K562 (cell line): ENCODE measurements around the gene DNAL4. TPM values are rescaled to one million over a fixed set of nuclear protein-coding genes. Genes with fewer than 3 reads are reported as not detected.

Experiments used
- BCOR ChIP-seq: fragments of 450-650 bp; IDR thresholded peaks from 2 replicates; pipeline ENCODE4 v1.6.1; 2016
- CREB1 ChIP-seq, 2 experiments: sonication (generic) in 1 of 2; formaldehyde crosslinking in 1 of 2; IDR thresholded peaks; 2 replicates each; pipeline versions ENCODE4 v1.6.1 to v1.8.0; 2012 to 2022; ENCODE audit warnings: inconsistent platforms in 1 of 2, mild to moderate bottlenecking in 1 of 2, missing genetic modification reagents in 1 of 2, moderate library complexity in 1 of 2
- FIP1L1 ChIP-seq: fragments of 200-400 bp; formaldehyde crosslinking; IDR thresholded peaks from 2 replicates; pipeline ENCODE4 v1.6.1; 2018; ENCODE audit warnings: mild to moderate bottlenecking, low read depth, low read length; ENCODE audit not compliant: poor library complexity, severe bottlenecking
- FOXP1 ChIP-seq: sonication (generic); formaldehyde crosslinking; IDR thresholded peaks from 2 replicates; pipeline ENCODE4 v1.8.0; 2022; ENCODE audit warnings: mild to moderate bottlenecking, missing genetic modification reagents
- GATAD2A ChIP-seq: fragments of 450-650 bp; IDR thresholded peaks from 2 replicates; pipeline ENCODE4 v1.6.1; 2017
- HNRNPK ChIP-seq: fragments of 200-400 bp; formaldehyde crosslinking; IDR thresholded peaks from one replicate; pipeline ENCODE4 v1.6.1; 2018; ENCODE audit warnings: mild to moderate bottlenecking, low read depth, low read length; ENCODE audit not compliant: poor library complexity, severe bottlenecking
- KDM4B ChIP-seq, 2 experiments: fragments of 450-650 bp in 1 of 2; sonication (generic) in 1 of 2; IDR thresholded peaks; 2 replicates each; pipeline ENCODE4 v1.6.1; 2016 to 2017; ENCODE audit warnings: borderline replicate concordance in 2 of 2, antibody characterized with exemption in 1 of 2, low read depth in 1 of 2, mild to moderate bottlenecking in 1 of 2
- MTA3 ChIP-seq: fragments of 450-650 bp; formaldehyde crosslinking; IDR thresholded peaks from 2 replicates; pipeline ENCODE4 v1.6.1; 2017; ENCODE audit warnings: mild to moderate bottlenecking, borderline replicate concordance
- SAFB2 ChIP-seq: fragments of 200-400 bp; formaldehyde crosslinking; IDR thresholded peaks from 2 replicates; pipeline ENCODE4 v1.6.1; 2018; ENCODE audit warnings: borderline replicate concordance, low read length, low read depth, moderate library complexity; ENCODE audit not compliant: severe bottlenecking
- SIN3A ChIP-seq, 2 experiments: fragments of 150-350 bp in 1 of 2; IDR thresholded peaks; 2 replicates each; pipeline ENCODE4 v1.6.1; 2011 to 2016; ENCODE audit warnings: borderline replicate concordance in 2 of 2, low read depth in 2 of 2, low read length in 2 of 2, mild to moderate bottlenecking in 2 of 2, moderate library complexity in 2 of 2; ENCODE audit not compliant: control insufficient read depth in 1 of 2
- TARDBP ChIP-seq: fragments of 450-650 bp; IDR thresholded peaks from 2 replicates; pipeline ENCODE4 v1.6.1; 2016
- TBL1XR1 ChIP-seq, 2 experiments: IDR thresholded peaks; 2 replicates each; pipeline ENCODE4 v1.6.1; 2012; ENCODE audit warnings: improper control_type of control experiment in 2 of 2, low read length in 2 of 2, mild to moderate bottlenecking in 1 of 2
- TCFL5 ChIP-seq: fragments of 250-450 bp; sonication (Bioruptor Pico); conservative IDR thresholded peaks from 2 replicates; pipeline ENCODE4 v1.6.1; 2021; ENCODE audit warnings: mild to moderate bottlenecking, moderate library complexity, matching md5 sums
- ZNF224 ChIP-seq: sonication (generic); formaldehyde crosslinking; IDR thresholded peaks from 2 replicates; pipeline ENCODE4 v1.8.0; 2022; ENCODE audit warnings: mild to moderate bottlenecking, missing genetic modification reagents
- ZNF24 ChIP-seq: fragments of 450-650 bp; IDR thresholded peaks from 2 replicates; pipeline ENCODE4 v1.6.1; 2016
- ZNF347 ChIP-seq: fragments of 450-650 bp; formaldehyde crosslinking; IDR thresholded peaks from 2 replicates; pipeline ENCODE4 v1.4.0; 2020; ENCODE audit warnings: low read depth, mild to moderate bottlenecking, moderate library complexity
- ZNF76 ChIP-seq: fragments of 250-450 bp; sonication (Bioruptor Pico); IDR thresholded peaks from 2 replicates; pipeline ENCODE4 v1.4.0; 2020; ENCODE audit warnings: mild to moderate bottlenecking, moderate library complexity, borderline replicate concordance
- polyA plus RNA-seq, 8 experiments: library from polyadenylated mRNA; depleted of rRNA in 4 of 8; stranded (reverse) in 5 of 8; unstranded in 3 of 8; fragments of >200 nt; fragmentation: Nextera tagmentation in 2 of 8; fragmentation: Illumina TruSeq in 1 of 8; extraction: Ambion mirVana in 2 of 8; extraction: Trizol in 1 of 8; gene quantifications; 2 replicates each; pipeline versions ENCODE4 v1.2.1 to v1.2.3, GENCODE V29; 2011 to 2014; ENCODE audit warnings: inconsistent platforms in 1 of 8, missing spikeins in 1 of 8
- total RNA-seq, 7 experiments: library from RNA; depleted of rRNA in 6 of 7; stranded (reverse); fragments of >200 nt in 6 of 7; fragmentation: Illumina TruSeq in 2 of 7; extraction: Trizol in 2 of 7; gene quantifications; 2 replicates each; pipeline versions ENCODE4 v1.2.1 to v1.2.3, GENCODE V29; 2011 to 2021; ENCODE audit warnings: low replicate concordance in 1 of 7
- TF ChIP-seq, protein P1 (sequence below): fragments of 450-650 bp; IDR thresholded peaks from 2 replicates; pipeline ENCODE4 v1.6.1; 2017; ENCODE audit warnings: antibody characterized with exemption
- TF ChIP-seq, protein P2 (sequence below): sonication (generic); formaldehyde crosslinking; IDR thresholded peaks from 2 replicates; pipeline ENCODE4 v1.8.0; 2023; ENCODE audit warnings: mild to moderate bottlenecking, missing genetic modification reagents
- TF ChIP-seq, protein P3 (sequence below): fragments of 450-650 bp; IDR thresholded peaks from 2 replicates; pipeline ENCODE4 v1.6.1; 2016; ENCODE audit warnings: mild to moderate bottlenecking

The DNAL4 gene
- total and polyA plus RNA-seq, 9 of the 15 experiments (the other 6 are each of a cell fraction or from before 2014, with no cell fraction given): 0.20 to 9.4 (median 5.2) TPM

- TF ChIP-seq, protein P1, sequence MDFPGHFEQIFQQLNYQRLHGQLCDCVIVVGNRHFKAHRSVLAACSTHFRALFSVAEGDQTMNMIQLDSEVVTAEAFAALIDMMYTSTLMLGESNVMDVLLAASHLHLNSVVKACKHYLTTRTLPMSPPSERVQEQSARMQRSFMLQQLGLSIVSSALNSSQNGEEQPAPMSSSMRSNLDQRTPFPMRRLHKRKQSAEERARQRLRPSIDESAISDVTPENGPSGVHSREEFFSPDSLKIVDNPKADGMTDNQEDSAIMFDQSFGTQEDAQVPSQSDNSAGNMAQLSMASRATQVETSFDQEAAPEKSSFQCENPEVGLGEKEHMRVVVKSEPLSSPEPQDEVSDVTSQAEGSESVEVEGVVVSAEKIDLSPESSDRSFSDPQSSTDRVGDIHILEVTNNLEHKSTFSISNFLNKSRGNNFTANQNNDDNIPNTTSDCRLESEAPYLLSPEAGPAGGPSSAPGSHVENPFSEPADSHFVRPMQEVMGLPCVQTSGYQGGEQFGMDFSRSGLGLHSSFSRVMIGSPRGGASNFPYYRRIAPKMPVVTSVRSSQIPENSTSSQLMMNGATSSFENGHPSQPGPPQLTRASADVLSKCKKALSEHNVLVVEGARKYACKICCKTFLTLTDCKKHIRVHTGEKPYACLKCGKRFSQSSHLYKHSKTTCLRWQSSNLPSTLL: peak; percentile 90
- TF ChIP-seq ZNF224 (CRISPR knock-in tag) (no peak), CREB1 (IDR thresholded peaks at IDR 0.05) (peak; percentile 63; the same call in 1 of the 2 replicates), CREB1 (CRISPR knock-in tag; IDR thresholded peaks at IDR 0.05) (peak; percentile 54; the same call in 1 of the 2 replicates), ZNF347 (CRISPR knock-in tag) (no peak), SAFB2 (no peak), ZNF24 (no peak), GATAD2A (0 out of 2 replicates have a peak, but pooled peaks have one; percentile 77), TCFL5 (CRISPR knock-in tag) (no peak), BCOR (no peak), ZNF76 (CRISPR knock-in tag) (no peak), FOXP1 (CRISPR knock-in tag) (peak; percentile 59; the same call in 1 of the 2 replicates), TARDBP (peak; percentile 89), MTA3 (peak; percentile 64), KDM4B (IDR thresholded peaks at IDR 0.05; ENCODE audit: borderline replicate concordance in 2 of 2, low read depth in 1 of 2) (no peak), TBL1XR1 (IDR thresholded peaks at IDR 0.05; ENCODE audit: low read length in 2 of 2) (no peak), SIN3A (IDR thresholded peaks at IDR 0.05; ENCODE audit: borderline replicate concordance in 2 of 2, control insufficient read depth in 1 of 2, low read depth in 2 of 2, low read length in 2 of 2) (no peak), HNRNPK (no peak), FIP1L1 (peak; percentile 23)
- TF ChIP-seq, protein P2, sequence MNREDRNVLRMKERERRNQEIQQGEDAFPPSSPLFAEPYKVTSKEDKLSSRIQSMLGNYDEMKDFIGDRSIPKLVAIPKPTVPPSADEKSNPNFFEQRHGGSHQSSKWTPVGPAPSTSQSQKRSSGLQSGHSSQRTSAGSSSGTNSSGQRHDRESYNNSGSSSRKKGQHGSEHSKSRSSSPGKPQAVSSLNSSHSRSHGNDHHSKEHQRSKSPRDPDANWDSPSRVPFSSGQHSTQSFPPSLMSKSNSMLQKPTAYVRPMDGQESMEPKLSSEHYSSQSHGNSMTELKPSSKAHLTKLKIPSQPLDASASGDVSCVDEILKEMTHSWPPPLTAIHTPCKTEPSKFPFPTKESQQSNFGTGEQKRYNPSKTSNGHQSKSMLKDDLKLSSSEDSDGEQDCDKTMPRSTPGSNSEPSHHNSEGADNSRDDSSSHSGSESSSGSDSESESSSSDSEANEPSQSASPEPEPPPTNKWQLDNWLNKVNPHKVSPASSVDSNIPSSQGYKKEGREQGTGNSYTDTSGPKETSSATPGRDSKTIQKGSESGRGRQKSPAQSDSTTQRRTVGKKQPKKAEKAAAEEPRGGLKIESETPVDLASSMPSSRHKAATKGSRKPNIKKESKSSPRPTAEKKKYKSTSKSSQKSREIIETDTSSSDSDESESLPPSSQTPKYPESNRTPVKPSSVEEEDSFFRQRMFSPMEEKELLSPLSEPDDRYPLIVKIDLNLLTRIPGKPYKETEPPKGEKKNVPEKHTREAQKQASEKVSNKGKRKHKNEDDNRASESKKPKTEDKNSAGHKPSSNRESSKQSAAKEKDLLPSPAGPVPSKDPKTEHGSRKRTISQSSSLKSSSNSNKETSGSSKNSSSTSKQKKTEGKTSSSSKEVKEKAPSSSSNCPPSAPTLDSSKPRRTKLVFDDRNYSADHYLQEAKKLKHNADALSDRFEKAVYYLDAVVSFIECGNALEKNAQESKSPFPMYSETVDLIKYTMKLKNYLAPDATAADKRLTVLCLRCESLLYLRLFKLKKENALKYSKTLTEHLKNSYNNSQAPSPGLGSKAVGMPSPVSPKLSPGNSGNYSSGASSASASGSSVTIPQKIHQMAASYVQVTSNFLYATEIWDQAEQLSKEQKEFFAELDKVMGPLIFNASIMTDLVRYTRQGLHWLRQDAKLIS (CRISPR knock-in tag): no peak
- TF ChIP-seq, protein P3, sequence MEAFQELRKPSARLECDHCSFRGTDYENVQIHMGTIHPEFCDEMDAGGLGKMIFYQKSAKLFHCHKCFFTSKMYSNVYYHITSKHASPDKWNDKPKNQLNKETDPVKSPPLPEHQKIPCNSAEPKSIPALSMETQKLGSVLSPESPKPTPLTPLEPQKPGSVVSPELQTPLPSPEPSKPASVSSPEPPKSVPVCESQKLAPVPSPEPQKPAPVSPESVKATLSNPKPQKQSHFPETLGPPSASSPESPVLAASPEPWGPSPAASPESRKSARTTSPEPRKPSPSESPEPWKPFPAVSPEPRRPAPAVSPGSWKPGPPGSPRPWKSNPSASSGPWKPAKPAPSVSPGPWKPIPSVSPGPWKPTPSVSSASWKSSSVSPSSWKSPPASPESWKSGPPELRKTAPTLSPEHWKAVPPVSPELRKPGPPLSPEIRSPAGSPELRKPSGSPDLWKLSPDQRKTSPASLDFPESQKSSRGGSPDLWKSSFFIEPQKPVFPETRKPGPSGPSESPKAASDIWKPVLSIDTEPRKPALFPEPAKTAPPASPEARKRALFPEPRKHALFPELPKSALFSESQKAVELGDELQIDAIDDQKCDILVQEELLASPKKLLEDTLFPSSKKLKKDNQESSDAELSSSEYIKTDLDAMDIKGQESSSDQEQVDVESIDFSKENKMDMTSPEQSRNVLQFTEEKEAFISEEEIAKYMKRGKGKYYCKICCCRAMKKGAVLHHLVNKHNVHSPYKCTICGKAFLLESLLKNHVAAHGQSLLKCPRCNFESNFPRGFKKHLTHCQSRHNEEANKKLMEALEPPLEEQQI: no peak
These were observed 37.9 kb downstream of the DNAL4 start, which contains the start of gene SUN2 (continued) for GRCh38 chr22:38755911-38756532.
